Caco-2 (cell line): ENCODE measurements around the gene MCAM. TPM values are rescaled to one million over a fixed set of nuclear protein-coding genes. Genes with fewer than 3 reads are reported as not detected.

ENCODE experiments used
- BruUV-seq: library from RNA; stranded (reverse); fragments of 400-500 nt; replicated peaks from 2 replicates; lab custom pipeline; 2021; lab: Mats Ljungman, UMichigan
- CTCF ChIA-PET: fragments of 300-600 bp; sonication (Branson Sonifier 250); formaldehyde crosslinking; loops from one replicate; lab custom pipeline; 2022; ENCODE audit warnings: antibody characterized with exemption; lab: Charles Lee
- POLR2A ChIA-PET: fragments of 300-600 bp; sonication (Branson Sonifier 250); formaldehyde crosslinking; loops from one replicate; lab custom pipeline; 2022; ENCODE audit warnings: antibody characterized with exemption; lab: Charles Lee
- DNase-seq, 2 experiments: peaks; one replicate each; pipeline versions ENCODE4 v3.0.0 to v3.0.0-alpha.2; 2020 to 2022
- H3K27me3 ChIP-seq: replicated peaks from 2 replicates; pipeline ENCODE4 v1.6.0; 2011; ENCODE audit warnings: low read length; ENCODE audit not compliant: control insufficient read depth, insufficient read depth
- H3K36me3 ChIP-seq: 2 replicates; pipeline ENCODE4 v1.5.1; 2011; ENCODE audit warnings: low read length; ENCODE audit not compliant: control insufficient read depth, insufficient read depth
- H3K4me1 ChIP-seq: fragments of 250-450 bp; sonication (Bioruptor Pico); 2 replicates; pipeline ENCODE4 v1.5.1; 2020; ENCODE audit warnings: mild to moderate bottlenecking
- H3K4me3 ChIP-seq: 2 replicates; pipeline ENCODE4 v1.5.1; 2011; ENCODE audit warnings: low read depth, mild to moderate bottlenecking, control low read depth, low read length
- H3K9me3 ChIP-seq: fragments of 250-450 bp; sonication (Bioruptor Pico); 2 replicates; pipeline ENCODE4 v1.5.1; 2020; ENCODE audit warnings: mild to moderate bottlenecking, moderate library complexity
- H3K27ac Mint-ChIP-seq: one replicate; pipeline ENCODE4 v1.8.0; 2022; ENCODE audit warnings: mixed read lengths; ENCODE audit not compliant: unreplicated experiment
- H3K27me3 Mint-ChIP-seq: one replicate; pipeline ENCODE4 v1.8.0; 2022; ENCODE audit warnings: mixed read lengths; ENCODE audit not compliant: insufficient read depth, unreplicated experiment
- H3K36me3 Mint-ChIP-seq: one replicate; pipeline ENCODE4 v1.8.0; 2022; ENCODE audit warnings: mild to moderate bottlenecking, mixed read lengths; ENCODE audit not compliant: insufficient read depth, unreplicated experiment
- H3K4me1 Mint-ChIP-seq: one replicate; pipeline ENCODE4 v1.8.0; 2022; ENCODE audit warnings: low read depth, mixed read lengths; ENCODE audit not compliant: unreplicated experiment
- H3K4me3 Mint-ChIP-seq: one replicate; pipeline ENCODE4 v1.8.0; 2022; ENCODE audit warnings: mild to moderate bottlenecking, moderate library complexity, mixed read lengths; ENCODE audit not compliant: unreplicated experiment
- H3K9me3 Mint-ChIP-seq: one replicate; pipeline ENCODE4 v1.8.0; 2022; ENCODE audit warnings: mixed read lengths; ENCODE audit not compliant: unreplicated experiment
- intact Hi-C: fragments of 100-400 bp; cut with micrococcal nuclease; formaldehyde crosslinking; loops from one replicate; pipeline ENCODE4 v1.10.0; 2022; ENCODE audit not compliant: unreplicated experiment
- total RNA-seq: library from RNA; stranded (reverse); gene quantifications from 2 replicates; pipeline ENCODE4 v1.2.3, GENCODE V29; 2022
- TF ChIP-seq, protein P1 (sequence below), 2 experiments: fragments of 200-600 bp in 1 of 2; IDR thresholded peaks; 1 replicate in 1 of 2; 2 replicates in 1 of 2; pipeline versions ENCODE4 v1.5.1 to v1.8.0; 2011 to 2022; ENCODE audit warnings: antibody characterized with exemption in 1 of 2, control low read depth in 1 of 2, inconsistent platforms in 1 of 2, low read depth in 1 of 2, low read length in 1 of 2, mild to moderate bottlenecking in 1 of 2, moderate library complexity in 1 of 2; ENCODE audit not compliant: insufficient read depth in 1 of 2, severe bottlenecking in 1 of 2, unreplicated experiment in 1 of 2

Gene MCAM
- total RNA-seq, 1 experiment from 2014 or later = 9.8 TPM

- H3K4me1 Mint-ChIP-seq = no peaks in the 10 kb centered on the region
- no TSS peak for BruUV-seq
- no peaks in the 10 kb centered on the region for H3K27me3 Mint-ChIP-seq
- TF ChIP-seq, protein P1, sequence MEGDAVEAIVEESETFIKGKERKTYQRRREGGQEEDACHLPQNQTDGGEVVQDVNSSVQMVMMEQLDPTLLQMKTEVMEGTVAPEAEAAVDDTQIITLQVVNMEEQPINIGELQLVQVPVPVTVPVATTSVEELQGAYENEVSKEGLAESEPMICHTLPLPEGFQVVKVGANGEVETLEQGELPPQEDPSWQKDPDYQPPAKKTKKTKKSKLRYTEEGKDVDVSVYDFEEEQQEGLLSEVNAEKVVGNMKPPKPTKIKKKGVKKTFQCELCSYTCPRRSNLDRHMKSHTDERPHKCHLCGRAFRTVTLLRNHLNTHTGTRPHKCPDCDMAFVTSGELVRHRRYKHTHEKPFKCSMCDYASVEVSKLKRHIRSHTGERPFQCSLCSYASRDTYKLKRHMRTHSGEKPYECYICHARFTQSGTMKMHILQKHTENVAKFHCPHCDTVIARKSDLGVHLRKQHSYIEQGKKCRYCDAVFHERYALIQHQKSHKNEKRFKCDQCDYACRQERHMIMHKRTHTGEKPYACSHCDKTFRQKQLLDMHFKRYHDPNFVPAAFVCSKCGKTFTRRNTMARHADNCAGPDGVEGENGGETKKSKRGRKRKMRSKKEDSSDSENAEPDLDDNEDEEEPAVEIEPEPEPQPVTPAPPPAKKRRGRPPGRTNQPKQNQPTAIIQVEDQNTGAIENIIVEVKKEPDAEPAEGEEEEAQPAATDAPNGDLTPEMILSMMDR (IDR thresholded peaks at IDR 0.05; ENCODE audit: insufficient read depth in 1 of 2, low read depth in 1 of 2, low read length in 1 of 2, severe bottlenecking in 1 of 2, unreplicated experiment in 1 of 2) = no peak
- no peaks in the 10 kb centered on the region for H3K4me1 ChIP-seq
- DNase-seq = no peak
- H3K27ac Mint-ChIP-seq = no peak overlapping the region
- intact Hi-C loops = no loop called here
- no peaks in the 10 kb centered on the region for H3K27me3 ChIP-seq
- H3K4me3 Mint-ChIP-seq = no peak overlapping the region
- peaks cover 11% of the 10 kb centered on the region; the same call in 1 of the 2 replicates for H3K9me3 ChIP-seq
- POLR2A ChIA-PET = no interaction called here
- H3K9me3 Mint-ChIP-seq = no peaks in the 10 kb centered on the region
- H3K4me3 ChIP-seq = no peak overlapping the region
- CTCF ChIA-PET = interaction anchor here (0.7 kb wide), 1 partner anchor 120 kb away, joined by 3 read pairs; no protein-coding TSS in a partner anchor
- peaks cover 12% of the 10 kb centered on the region for H3K36me3 ChIP-seq
- peaks cover 61% of the 10 kb centered on the region for H3K36me3 Mint-ChIP-seq
Observed at GRCh38 chr11:119293461-119293860, 23.5 kb downstream of the MCAM start.

DNA sequence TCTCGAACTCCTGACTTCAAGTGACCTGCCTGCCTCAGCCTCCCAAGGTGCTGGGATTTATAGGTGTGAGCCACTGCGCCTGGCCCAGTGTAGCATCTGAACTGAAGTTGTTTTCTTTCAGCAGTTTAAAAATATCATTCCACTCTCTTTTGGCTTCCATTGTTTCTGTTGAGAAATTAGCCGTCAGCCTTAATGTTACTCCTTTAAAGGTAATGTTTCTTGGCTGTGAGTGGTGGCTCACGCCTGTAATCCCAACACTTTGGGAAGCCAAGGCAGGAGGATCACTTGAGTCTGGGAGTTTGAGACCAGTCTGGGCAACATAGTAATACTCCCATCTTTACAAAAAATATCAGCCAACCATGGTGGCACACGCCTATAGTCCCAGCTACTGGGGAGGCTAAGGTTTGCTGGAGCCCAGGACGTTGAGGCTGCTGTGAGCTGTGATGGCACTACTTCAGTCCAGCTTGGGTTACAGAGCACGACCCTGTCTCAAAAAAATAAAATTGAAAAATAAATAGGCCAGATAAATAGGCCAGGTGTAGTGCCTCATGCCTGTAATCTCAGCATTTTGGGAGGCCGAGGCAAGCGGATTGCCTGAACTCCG, 25.9 kb downstream of the MCAM start:
- H3K4me3 Mint-ChIP-seq = no peak overlapping the region
- H3K36me3 Mint-ChIP-seq = peaks cover 51% of the 10 kb centered on the region
- ChIA-PET CTCF (interaction anchor here (0.6 kb wide), 1 partner anchor 798 kb away, joined by 3 read pairs; no protein-coding TSS in a partner anchor), POLR2A (no interaction called here)
- intact Hi-C loops = no loop called here
- TF ChIP-seq, protein P1 (IDR thresholded peaks at IDR 0.05; ENCODE audit: insufficient read depth in 1 of 2, low read depth in 1 of 2, low read length in 1 of 2, severe bottlenecking in 1 of 2, unreplicated experiment in 1 of 2) = no peak
- BruUV-seq = no TSS peak
- H3K27ac Mint-ChIP-seq = no peak overlapping the region
- no peak for DNase-seq
- H3K27me3 Mint-ChIP-seq = no peaks in the 10 kb centered on the region
- Histone ChIP-seq H3K4me1 (no peaks in the 10 kb centered on the region), H3K9me3 (peaks cover 11% of the 10 kb centered on the region; the same call in 1 of the 2 replicates), H3K27me3 (no peaks in the 10 kb centered on the region), H3K36me3 (peaks cover 4% of the 10 kb centered on the region), H3K4me3 (no peak overlapping the region)
- no peaks in the 10 kb centered on the region for H3K4me1 Mint-ChIP-seq
- no peaks in the 10 kb centered on the region for H3K9me3 Mint-ChIP-seq

DNA sequence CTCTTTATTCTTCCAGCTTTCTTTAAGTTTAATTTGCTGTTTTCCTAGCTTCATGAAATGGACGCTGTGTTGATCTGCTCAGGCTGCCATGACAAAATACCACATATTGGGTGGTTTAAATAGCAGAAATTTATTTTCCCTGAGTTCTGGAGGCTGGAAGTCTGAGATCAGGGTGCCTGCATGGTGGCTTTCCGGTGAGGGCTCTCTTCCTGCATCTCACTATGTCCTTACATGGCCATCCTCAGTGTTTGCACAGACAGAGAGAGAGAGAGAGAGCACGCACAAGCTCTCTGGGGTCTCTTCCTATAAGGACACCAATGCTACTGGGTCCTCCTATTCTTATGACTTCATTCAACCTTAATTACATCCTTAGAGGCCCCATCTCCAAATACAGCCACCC, 28.7 kb downstream of the MCAM start:
- ChIA-PET CTCF (interaction anchor here (0.6 kb wide), 1 partner anchor 74 kb away, joined by 3 read pairs; no protein-coding TSS in a partner anchor), POLR2A (no interaction called here)
- Histone ChIP-seq H3K27me3 (no peaks in the 10 kb centered on the region), H3K4me3 (no peak overlapping the region), H3K36me3 (peaks cover 7% of the 10 kb centered on the region), H3K9me3 (peaks cover 11% of the 10 kb centered on the region; the same call in 1 of the 2 replicates), H3K4me1 (no peaks in the 10 kb centered on the region)
- TF ChIP-seq, protein P1 (IDR thresholded peaks at IDR 0.05; ENCODE audit: insufficient read depth in 1 of 2, low read depth in 1 of 2, low read length in 1 of 2, severe bottlenecking in 1 of 2, unreplicated experiment in 1 of 2) = no peak
- Mint-ChIP-seq H3K36me3 (peaks cover 59% of the 10 kb centered on the region), H3K27me3 (no peaks in the 10 kb centered on the region), H3K9me3 (no peaks in the 10 kb centered on the region), H3K27ac (no peak overlapping the region), H3K4me1 (no peaks in the 10 kb centered on the region), H3K4me3 (no peak overlapping the region)
- no peak for DNase-seq
- intact Hi-C loops = no loop called here
- no TSS peak for BruUV-seq
